GM03348 (cell line): ENCODE data around the gene WDR20.
"Not testable (repeated sequence)": the region's sequence is repeated elsewhere in the genome, so short reads cannot be mapped to it uniquely, and the experiment has no call there.

Source experiments
- DNase-seq: peaks from one replicate; pipeline ENCODE4 v3.0.0; 2012; ENCODE audit warnings: low spot score

Gene WDR20

GRCh38 chr14:102171173-102172020 is 31.7 kb downstream of the WDR20 start:
- DNase-seq, result no peak

DNA sequence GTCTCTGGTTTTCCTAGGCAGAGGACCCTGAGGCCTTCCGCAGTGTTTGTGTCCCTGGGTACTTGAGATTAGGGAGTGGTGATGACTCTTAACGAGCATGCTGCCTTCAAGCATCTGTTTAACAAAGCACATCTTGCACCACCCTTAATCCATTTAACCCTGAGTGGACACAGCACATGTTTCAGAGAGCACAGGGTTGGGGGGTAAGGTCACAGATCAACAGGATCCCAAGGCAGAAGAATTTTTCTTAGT is 32.2 kb downstream of the WDR20 start:
- not testable (repeated sequence) for DNase-seq

DNA sequence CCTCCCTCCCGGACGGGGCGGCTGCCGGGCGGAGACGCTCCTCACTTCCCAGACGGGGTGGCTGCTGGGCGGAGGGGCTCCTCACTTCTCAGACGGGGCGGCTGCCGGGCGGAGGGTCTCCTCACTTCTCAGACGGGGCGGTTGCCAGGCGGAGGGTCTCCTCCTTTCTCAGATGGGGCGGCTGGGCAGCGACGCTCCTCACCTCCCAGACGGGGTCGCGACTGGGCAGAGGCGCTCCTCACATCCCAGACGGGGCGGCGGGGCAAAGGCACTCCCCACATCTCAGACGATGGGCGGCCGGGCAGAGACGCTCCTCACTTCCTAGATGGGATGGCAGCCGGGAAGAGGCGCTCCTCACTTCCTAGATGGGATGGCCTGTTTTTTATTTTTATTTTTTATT is 33.0 kb downstream of the WDR20 start:
- DNase-seq, result not testable (repeated sequence)

GRCh38 chr14:102177161-102177560 is 37.5 kb downstream of the WDR20 start:
- DNase-seq, result no peak

- no peak for DNase-seq
These were observed 39.1 kb downstream of the WDR20 start for GRCh38 chr14:102178806-102179205.

DNA sequence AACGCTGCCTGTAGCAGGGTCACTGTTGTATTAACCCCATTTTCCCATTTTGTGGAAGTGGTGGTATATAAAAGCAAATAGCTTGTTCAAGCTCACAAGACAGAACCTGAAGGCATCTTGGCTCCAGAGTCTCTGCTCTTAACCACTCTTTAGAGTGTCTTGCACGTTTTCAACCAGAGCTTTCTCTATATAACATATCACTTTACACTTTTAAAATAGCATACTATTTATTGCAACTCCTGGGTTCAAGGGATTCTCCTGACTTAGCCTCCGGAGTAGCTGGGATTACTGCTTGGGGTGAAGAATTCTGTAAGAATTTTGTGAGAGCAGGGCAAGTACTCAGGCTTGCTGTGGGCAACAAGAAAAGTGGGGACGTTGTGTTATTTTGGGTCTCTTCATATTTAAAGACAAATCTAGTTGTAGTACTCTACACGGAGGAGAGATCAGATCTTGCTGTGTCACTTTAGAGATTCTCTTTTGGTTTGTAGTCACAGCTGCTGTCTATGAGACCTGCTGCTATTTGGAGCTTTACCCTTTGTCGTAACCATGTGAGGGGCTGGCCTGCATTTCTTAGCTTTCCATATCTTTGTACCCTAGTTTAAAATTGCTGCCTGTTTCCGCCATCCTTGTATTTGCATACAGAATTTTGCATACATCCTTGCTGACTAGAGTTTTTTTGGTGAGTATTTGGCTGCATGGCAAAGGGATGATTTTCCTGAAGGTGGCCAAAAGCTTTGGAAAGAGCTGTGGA is 40.7 kb downstream of the WDR20 start:
- DNase-seq, result no peak

DNA sequence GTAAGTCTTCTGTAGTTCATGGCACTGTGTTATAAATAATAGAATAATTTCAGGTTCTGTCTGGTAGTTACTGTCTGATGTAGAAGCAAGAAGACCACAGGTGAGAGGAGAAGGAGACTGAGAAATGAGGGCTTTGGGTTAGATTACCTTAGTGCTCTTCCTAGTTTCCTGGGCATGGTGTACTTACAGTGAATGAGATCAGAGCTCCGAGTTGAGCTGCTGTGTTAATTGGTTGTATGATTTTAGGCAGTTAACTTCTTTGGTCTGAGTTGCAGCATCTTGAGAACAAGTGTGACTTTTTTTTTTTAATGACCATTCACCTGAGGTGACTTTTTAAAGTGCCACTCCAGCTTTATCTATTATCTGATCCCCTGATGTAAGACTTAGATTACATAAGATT is 41.5 kb downstream of the WDR20 start:
- DNase-seq, result no peak

GRCh38 chr14:102182190-102182589 is 42.5 kb downstream of the WDR20 start:
- DNase-seq, result peak; percentile 59

DNA sequence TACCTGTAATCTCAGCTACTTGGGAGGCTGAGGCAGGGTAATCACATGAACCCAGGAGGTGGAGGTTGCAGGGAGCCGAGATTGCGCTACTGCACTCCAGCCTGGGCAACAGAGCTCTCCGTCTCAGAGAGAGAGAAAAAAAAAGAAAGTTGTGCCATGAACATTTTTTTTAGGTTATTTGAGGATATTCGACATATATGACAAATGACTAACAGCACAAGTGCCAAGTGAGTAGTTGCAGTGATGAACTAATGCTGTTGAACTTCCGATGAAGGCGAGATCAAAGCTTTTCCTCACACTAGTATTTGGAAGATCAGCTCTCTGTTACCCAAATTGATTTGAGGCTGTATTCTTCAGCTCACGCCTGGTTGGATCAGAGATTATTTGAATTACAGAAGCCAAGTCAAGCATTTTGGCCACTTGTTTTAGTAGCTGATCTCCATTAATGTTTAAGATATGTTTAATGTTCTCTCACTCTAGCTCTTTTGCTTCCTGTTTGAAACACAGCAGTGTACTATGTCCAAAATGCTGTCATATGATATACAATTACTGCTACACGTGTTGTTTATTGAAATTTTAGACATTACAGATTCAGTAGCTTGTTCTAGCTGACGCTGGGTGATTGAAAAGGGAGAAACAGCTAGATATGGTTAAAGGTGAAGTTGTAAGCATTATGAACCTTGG is 43.4 kb downstream of the WDR20 start:
- no peak for DNase-seq

GRCh38 chr14:102183886-102184285 is 44.2 kb downstream of the WDR20 start:
- no peak for DNase-seq

DNA sequence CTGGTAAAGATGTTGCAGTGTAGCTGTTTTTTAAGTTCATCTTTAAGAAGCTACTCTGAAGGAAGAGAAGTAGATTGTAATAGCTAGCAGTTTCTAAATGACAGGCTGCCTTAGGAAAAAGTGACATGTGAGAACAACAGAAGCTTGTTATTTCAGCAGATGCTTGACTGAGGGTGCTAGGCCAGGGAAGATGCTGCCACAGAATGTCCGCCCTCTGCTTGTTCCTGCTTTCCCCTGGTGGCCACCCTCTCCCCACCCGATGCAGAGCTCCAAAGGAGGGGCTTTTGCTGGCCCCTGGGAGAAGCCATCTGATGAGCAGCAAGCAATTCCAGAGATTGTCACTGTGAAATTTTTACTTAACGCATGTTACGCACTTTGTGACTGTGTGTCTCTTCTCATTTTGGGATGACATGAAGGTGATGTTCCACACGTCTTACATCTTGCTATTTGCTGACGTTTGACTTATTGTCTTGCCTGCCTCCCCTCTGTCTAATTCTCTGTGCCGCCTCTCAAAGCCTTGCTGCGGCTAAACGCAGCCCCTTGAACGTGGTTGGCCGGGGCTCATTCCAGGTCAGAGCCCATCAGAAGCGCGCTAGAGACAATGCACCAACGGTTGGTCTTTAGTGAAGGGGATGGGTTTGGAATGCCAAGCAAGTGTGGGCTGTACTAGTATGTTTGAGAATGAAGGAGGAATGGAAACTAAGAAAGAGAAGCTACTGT is 44.8 kb downstream of the WDR20 start:
- no peak for DNase-seq

DNA sequence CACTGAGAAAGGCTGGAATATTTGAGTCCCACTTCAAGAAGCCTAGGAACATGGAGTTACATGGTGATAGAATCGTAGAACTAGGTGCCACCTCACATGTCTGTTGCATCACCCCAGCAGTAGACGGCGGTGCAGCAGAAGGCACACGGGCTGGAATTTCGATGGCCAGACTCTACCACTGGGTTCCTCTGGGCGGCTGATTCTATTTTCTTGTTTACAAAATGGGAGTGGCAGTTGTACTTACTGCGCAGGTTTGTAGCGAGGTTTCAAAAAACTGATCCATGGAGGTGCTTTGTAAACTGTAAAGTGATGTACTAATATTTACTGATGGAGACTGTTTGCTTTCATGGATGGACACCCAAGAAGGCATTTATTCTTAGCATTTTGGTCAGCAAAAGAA is 45.7 kb downstream of the WDR20 start:
- no peak for DNase-seq

GRCh38 chr14:102187044-102187443 is 47.3 kb downstream of the WDR20 start:
- peak; percentile 83 for DNase-seq

- no peak for DNase-seq
These were observed 47.9 kb downstream of the WDR20 start for GRCh38 chr14:102187568-102188001.

- no peak for DNase-seq
These were observed 48.5 kb downstream of the WDR20 start for GRCh38 chr14:102188187-102188586.

DNA sequence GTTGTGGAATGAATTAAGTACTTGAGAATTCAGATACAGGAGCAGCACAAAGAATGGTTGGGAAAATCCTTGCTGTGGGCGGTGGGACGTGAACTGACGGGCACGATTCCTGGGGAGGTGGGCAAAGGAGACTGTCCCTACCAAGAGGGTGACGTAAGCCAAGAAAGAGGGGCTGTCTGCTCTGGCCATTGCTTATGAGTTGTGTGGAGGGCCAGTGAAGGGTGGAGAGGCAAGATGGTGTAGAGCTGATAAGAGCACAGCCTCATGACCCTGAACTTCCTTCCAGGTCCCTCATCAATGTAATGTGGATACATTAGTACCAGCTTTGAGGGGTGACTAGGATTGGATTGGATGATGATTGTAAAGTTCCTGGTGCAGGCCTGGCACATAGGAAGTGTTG is 50.2 kb downstream of the WDR20 start:
- DNase-seq, result no peak

DNA sequence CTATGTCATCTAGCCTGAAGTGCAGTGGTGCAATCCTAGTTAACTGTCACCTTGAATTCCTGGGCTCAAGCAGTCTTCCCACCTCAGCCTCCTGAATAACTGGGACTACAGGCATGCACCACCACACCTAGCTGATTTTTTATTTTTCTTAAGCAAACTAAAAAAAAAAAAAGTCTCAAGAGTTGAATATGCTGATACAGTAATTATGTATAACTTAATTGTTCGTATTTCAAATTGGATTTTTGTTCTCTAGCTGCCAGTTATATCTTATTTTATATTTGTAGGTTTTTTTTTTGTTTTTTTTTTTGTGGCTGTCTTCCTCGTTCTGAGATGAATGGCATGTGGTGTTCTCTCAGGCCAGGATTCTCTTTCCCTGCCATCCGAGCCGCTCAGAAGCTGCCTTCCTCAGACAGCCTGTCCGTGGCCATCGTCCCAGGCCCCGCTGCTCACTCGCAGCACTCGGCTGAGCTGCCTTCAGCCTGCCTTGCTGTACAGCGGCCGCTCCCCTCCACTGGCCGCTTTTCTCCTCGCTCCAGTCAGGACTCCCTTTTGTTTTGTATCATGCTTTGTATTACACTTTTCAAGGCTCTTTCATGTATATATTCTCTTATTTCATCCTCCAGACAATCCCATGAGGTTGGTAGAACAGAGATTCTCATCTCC is 53.3 kb downstream of the WDR20 start:
- DNase-seq, result no peak

GRCh38 chr14:102194856-102195255 is 55.2 kb downstream of the WDR20 start:
- no peak for DNase-seq

GRCh38 chr14:102195446-102195845 is 55.7 kb downstream of the WDR20 start:
- no peak for DNase-seq

DNA sequence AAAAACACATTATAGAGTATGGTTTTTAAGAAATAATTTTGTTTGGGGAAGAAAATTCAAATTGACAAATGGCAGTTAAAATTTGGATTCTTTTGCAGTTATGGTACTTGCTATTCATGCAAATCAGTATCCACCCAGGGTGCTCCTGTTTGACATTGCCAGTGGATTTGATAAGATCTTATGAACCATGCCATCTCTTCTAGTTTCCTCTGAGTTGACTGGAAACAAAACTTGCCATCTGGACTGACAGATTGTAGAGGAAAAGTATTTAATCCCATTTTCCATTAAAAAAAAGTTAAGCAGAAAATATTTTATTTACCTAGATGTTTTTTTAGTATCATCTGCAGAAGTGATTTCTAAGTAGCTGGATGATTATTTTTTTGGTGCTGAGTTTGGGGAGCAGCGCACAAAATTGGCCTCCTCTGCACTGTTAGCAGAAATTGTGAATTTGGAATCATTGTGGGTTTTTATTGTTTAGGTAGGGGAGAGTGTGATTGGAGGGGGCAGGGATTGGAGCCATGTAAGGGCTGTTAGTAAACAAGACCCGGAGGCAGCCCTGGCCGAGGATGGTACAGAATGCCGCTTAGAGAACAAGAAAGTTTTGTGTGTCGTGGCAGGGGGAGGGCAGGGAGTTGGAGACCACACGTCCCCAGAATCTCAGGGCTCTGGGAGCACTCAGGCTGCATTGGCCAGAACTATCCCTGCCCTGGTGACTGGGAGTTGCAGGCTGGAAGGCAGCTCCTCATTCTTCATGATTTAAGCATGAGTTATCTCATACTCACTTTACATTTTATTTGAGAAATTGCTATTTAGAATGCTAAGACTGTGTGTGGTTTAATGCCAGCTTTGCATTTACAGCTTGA is 56.6 kb downstream of the WDR20 start:
- DNase-seq, result no peak

- no peak for DNase-seq
These were observed 57.2 kb downstream of the WDR20 start for GRCh38 chr14:102196902-102197230.
